HepG2 (cell line): Measurements from ENCODE around the gene TNFRSF25. TPM values are rescaled to one million over a fixed set of nuclear protein-coding genes. Genes with fewer than 3 reads are reported as not detected.

Source experiments
- ATF1 ChIP-seq: IDR thresholded peaks from 2 replicates; pipeline ENCODE4 v1.6.1; 2016; ENCODE audit warnings: mild to moderate bottlenecking, control low read depth
- CTCF ChIP-seq: sonication (generic); formaldehyde crosslinking; IDR thresholded peaks from 2 replicates; pipeline ENCODE4 v1.5.0; 2020; ENCODE audit warnings: mild to moderate bottlenecking, missing genetic modification reagents, moderate library complexity
- MAZ ChIP-seq, 2 experiments: sonication (generic) in 1 of 2; formaldehyde crosslinking in 1 of 2; IDR thresholded peaks; 2 replicates each; pipeline versions ENCODE4 v1.5.0 to v1.6.1; 2012 to 2020; ENCODE audit warnings: low read depth in 2 of 2, mild to moderate bottlenecking in 2 of 2, borderline replicate concordance in 1 of 2, improper control_type of control experiment in 1 of 2, low read length in 1 of 2, missing genetic modification reagents in 1 of 2, moderate library complexity in 1 of 2
- MTA1 ChIP-seq: sonication (generic); formaldehyde crosslinking; IDR thresholded peaks from 2 replicates; pipeline ENCODE4 v1.4.0; 2020; ENCODE audit warnings: missing genetic modification reagents, mild to moderate bottlenecking, borderline replicate concordance
- PITX1 ChIP-seq: sonication (generic); formaldehyde crosslinking; IDR thresholded peaks from 2 replicates; pipeline ENCODE4 v1.5.1; 2020; ENCODE audit warnings: mild to moderate bottlenecking, missing genetic modification reagents
- SOX6 ChIP-seq, 2 experiments: fragments of 450-650 bp in 1 of 2; sonication (generic) in 1 of 2; formaldehyde crosslinking in 1 of 2; IDR thresholded peaks; 2 replicates each; pipeline versions ENCODE4 v1.4.0 to v1.6.1; 2017 to 2020; ENCODE audit warnings: antibody characterized with exemption in 1 of 2, mild to moderate bottlenecking in 1 of 2, missing genetic modification reagents in 1 of 2
- ZMAT5 ChIP-seq: sonication (generic); formaldehyde crosslinking; IDR thresholded peaks from 2 replicates; pipeline ENCODE4 v1.5.0; 2020; ENCODE audit warnings: mild to moderate bottlenecking, low read depth, missing genetic modification reagents, borderline replicate concordance
- ZNF143 ChIP-seq: sonication (generic); formaldehyde crosslinking; IDR thresholded peaks from 2 replicates; pipeline ENCODE4 v1.4.0; 2020; ENCODE audit warnings: missing genetic modification reagents
- ZNF264 ChIP-seq: sonication (generic); formaldehyde crosslinking; IDR thresholded peaks from 2 replicates; pipeline ENCODE4 v1.4.0; 2020; ENCODE audit warnings: missing genetic modification reagents
- ZNF317 ChIP-seq: sonication (generic); formaldehyde crosslinking; IDR thresholded peaks from 2 replicates; pipeline ENCODE4 v1.5.0; 2020; ENCODE audit warnings: mild to moderate bottlenecking, missing genetic modification reagents
- ZNF670 ChIP-seq: sonication (generic); formaldehyde crosslinking; IDR thresholded peaks from 2 replicates; pipeline ENCODE4 v1.8.0; 2022; ENCODE audit warnings: mild to moderate bottlenecking, missing genetic modification reagents, borderline replicate concordance
- ZNF691 ChIP-seq: sonication (generic); formaldehyde crosslinking; IDR thresholded peaks from 2 replicates; pipeline ENCODE4 v1.4.0; 2020; ENCODE audit warnings: missing genetic modification reagents, low read depth, mild to moderate bottlenecking, borderline replicate concordance
- polyA plus RNA-seq, 8 experiments: library from polyadenylated mRNA; depleted of rRNA in 3 of 8; stranded (reverse) in 7 of 8; unstranded in 1 of 8; fragments of >200 nt; fragmentation: Illumina TruSeq in 4 of 8; extraction: Trizol in 4 of 8; gene quantifications; 2 replicates each; pipeline versions ENCODE4 v1.2.1 to v1.2.3, GENCODE V29; 2011 to 2016; ENCODE audit warnings: low read depth in 4 of 8, missing spikeins in 1 of 8, mixed read lengths in 1 of 8; ENCODE audit not compliant: insufficient read depth in 1 of 8
- total RNA-seq, 5 experiments: library from RNA; depleted of rRNA; stranded (reverse); fragments of >200 nt; fragmentation: Illumina TruSeq; extraction: Trizol; gene quantifications; 2 replicates each; pipeline ENCODE4 v1.2.3, GENCODE V29; 2016; ENCODE audit warnings: low read depth in 1 of 5
- TF ChIP-seq, protein P1 (sequence below), 2 experiments: sonication (generic) in 1 of 2; formaldehyde crosslinking in 1 of 2; IDR thresholded peaks; 2 replicates each; pipeline versions ENCODE4 v1.5.1 to v1.6.1; 2011 to 2020; ENCODE audit warnings: borderline replicate concordance in 1 of 2, low read depth in 1 of 2, low read length in 1 of 2, mild to moderate bottlenecking in 1 of 2, missing genetic modification reagents in 1 of 2, moderate library complexity in 1 of 2
- TF ChIP-seq, protein P2 (sequence below): sonication (generic); formaldehyde crosslinking; IDR thresholded peaks from 2 replicates; pipeline ENCODE4 v1.8.0; 2022; ENCODE audit warnings: missing genetic modification reagents, mild to moderate bottlenecking, moderate library complexity, borderline replicate concordance
- TF ChIP-seq, protein P3 (sequence below): sonication (generic); formaldehyde crosslinking; IDR thresholded peaks from 2 replicates; pipeline ENCODE4 v1.4.0; 2020; ENCODE audit warnings: missing genetic modification reagents
- TF ChIP-seq, protein P4 (sequence below), 2 experiments: fragments of 450-650 bp in 1 of 2; sonication (generic) in 1 of 2; formaldehyde crosslinking; IDR thresholded peaks; 2 replicates each; pipeline versions ENCODE4 v1.5.0 to v1.8.0; 2020 to 2022; ENCODE audit warnings: mild to moderate bottlenecking in 1 of 2, missing genetic modification reagents in 1 of 2

Gene TNFRSF25
- total and polyA plus RNA-seq, 2 of the 13 experiments (the other 11 are each of a cell fraction or from before 2014, with no cell fraction given) = 1.4 to 1.5 TPM

- TF ChIP-seq ZNF143 (CRISPR knock-in tag) (peak; percentile 36; the same call in 1 of the 2 replicates), ZNF670 (CRISPR knock-in tag) (no peak), CTCF (CRISPR knock-in tag) (peak; percentile 28; the same call in 1 of the 2 replicates), PITX1 (CRISPR knock-in tag) (peak; percentile 79; the same call in 1 of the 2 replicates), ATF1 (CRISPR knock-in tag) (no peak), ZMAT5 (CRISPR knock-in tag) (no peak), ZNF317 (no peak; the same call in 1 of the 2 replicates), ZNF264 (CRISPR knock-in tag) (peak; percentile 89), MTA1 (CRISPR knock-in tag) (peak; percentile 58; the same call in 1 of the 2 replicates), SOX6 (IDR thresholded peaks at IDR 0.05) (no peak), SOX6 (CRISPR knock-in tag; IDR thresholded peaks at IDR 0.05) (peak; percentile 67), ZNF691 (CRISPR knock-in tag) (peak; percentile 65; the same call in 1 of the 2 replicates), MAZ (IDR thresholded peaks at IDR 0.05; ENCODE audit: borderline replicate concordance, low read depth, low read length) (0 out of 2 replicates have a peak, but pooled peaks have one; percentile 31), MAZ (CRISPR knock-in tag; IDR thresholded peaks at IDR 0.05; ENCODE audit: low read depth) (peak; percentile 51; the same call in 1 of the 2 replicates)
- TF ChIP-seq, protein P1, sequence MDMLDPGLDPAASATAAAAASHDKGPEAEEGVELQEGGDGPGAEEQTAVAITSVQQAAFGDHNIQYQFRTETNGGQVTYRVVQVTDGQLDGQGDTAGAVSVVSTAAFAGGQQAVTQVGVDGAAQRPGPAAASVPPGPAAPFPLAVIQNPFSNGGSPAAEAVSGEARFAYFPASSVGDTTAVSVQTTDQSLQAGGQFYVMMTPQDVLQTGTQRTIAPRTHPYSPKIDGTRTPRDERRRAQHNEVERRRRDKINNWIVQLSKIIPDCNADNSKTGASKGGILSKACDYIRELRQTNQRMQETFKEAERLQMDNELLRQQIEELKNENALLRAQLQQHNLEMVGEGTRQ (IDR thresholded peaks at IDR 0.05; ENCODE audit: low read depth, low read length) = no peak
- TF ChIP-seq, protein P1 (CRISPR knock-in tag; IDR thresholded peaks at IDR 0.05; ENCODE audit: borderline replicate concordance) = peak; percentile 44; the same call in 1 of the 2 replicates
- TF ChIP-seq, protein P2, sequence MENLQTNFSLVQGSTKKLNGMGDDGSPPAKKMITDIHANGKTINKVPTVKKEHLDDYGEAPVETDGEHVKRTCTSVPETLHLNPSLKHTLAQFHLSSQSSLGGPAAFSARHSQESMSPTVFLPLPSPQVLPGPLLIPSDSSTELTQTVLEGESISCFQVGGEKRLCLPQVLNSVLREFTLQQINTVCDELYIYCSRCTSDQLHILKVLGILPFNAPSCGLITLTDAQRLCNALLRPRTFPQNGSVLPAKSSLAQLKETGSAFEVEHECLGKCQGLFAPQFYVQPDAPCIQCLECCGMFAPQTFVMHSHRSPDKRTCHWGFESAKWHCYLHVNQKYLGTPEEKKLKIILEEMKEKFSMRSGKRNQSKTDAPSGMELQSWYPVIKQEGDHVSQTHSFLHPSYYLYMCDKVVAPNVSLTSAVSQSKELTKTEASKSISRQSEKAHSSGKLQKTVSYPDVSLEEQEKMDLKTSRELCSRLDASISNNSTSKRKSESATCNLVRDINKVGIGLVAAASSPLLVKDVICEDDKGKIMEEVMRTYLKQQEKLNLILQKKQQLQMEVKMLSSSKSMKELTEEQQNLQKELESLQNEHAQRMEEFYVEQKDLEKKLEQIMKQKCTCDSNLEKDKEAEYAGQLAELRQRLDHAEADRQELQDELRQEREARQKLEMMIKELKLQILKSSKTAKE = peak; percentile 83
- TF ChIP-seq, protein P3, sequence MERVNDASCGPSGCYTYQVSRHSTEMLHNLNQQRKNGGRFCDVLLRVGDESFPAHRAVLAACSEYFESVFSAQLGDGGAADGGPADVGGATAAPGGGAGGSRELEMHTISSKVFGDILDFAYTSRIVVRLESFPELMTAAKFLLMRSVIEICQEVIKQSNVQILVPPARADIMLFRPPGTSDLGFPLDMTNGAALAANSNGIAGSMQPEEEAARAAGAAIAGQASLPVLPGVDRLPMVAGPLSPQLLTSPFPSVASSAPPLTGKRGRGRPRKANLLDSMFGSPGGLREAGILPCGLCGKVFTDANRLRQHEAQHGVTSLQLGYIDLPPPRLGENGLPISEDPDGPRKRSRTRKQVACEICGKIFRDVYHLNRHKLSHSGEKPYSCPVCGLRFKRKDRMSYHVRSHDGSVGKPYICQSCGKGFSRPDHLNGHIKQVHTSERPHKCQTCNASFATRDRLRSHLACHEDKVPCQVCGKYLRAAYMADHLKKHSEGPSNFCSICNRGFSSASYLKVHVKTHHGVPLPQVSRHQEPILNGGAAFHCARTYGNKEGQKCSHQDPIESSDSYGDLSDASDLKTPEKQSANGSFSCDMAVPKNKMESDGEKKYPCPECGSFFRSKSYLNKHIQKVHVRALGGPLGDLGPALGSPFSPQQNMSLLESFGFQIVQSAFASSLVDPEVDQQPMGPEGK (CRISPR knock-in tag) = peak; percentile 95
- TF ChIP-seq, protein P4, sequence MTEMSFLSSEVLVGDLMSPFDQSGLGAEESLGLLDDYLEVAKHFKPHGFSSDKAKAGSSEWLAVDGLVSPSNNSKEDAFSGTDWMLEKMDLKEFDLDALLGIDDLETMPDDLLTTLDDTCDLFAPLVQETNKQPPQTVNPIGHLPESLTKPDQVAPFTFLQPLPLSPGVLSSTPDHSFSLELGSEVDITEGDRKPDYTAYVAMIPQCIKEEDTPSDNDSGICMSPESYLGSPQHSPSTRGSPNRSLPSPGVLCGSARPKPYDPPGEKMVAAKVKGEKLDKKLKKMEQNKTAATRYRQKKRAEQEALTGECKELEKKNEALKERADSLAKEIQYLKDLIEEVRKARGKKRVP (CRISPR knock-in tag; IDR thresholded peaks at IDR 0.05) = peak in 1 of 2 experiments; percentile 42; a peak in 1 of 4 replicates
These were observed 15.0 kb downstream of the TNFRSF25 start (continued) for GRCh38 chr1:6450943-6451373.
